GM19035 (cell line): ENCODE data around the gene IRF7.
"Not testable (repeated sequence)": the region's sequence is repeated elsewhere in the genome, so short reads cannot be mapped to it uniquely, and the experiment has no call there.

Source experiments
- ATAC-seq: cut with Tn5 transposase; IDR thresholded peaks from one replicate; pipeline ENCODE4 v1.9.1; 2021; ENCODE audit not compliant: unreplicated experiment

The IRF7 gene

GRCh38 chr11:584287-584686, 31.5 kb downstream of the IRF7 start:
- ATAC-seq = no peak

GRCh38 chr11:581752-582151, 34.0 kb downstream of the IRF7 start:
- ATAC-seq = no peak

GRCh38 chr11:581342-581741, 34.4 kb downstream of the IRF7 start:
- ATAC-seq = no peak

- ATAC-seq = no peak
Measured at GRCh38 chr11:579830-580601, 35.7 kb downstream of the IRF7 start.

- ATAC-seq = no peak
Measured at GRCh38 chr11:578276-579035, 37.3 kb downstream of the IRF7 start.

DNA sequence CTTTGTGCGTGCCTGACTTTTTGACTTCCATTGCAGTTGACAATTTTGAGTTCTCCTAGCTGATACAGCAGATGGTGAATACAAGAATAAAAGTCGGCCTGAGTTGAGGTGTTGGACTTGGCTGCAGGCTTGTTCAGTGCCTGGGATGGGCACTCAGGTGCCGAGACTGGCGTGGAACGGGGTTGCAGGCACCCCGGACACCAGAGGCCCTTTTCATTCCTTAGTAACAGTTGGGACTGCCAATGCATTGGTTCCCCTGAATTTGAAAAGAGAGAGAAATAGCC, 38.2 kb downstream of the IRF7 start:
- ATAC-seq = no peak

GRCh38 chr11:576811-577610, 38.7 kb downstream of the IRF7 start:
- no peak for ATAC-seq

GRCh38 chr11:575996-576768, 39.6 kb downstream of the IRF7 start, which contains the start of gene PHRF1:
TSS of gene PHRF1 (plus strand) at chr11:576470. CDS start at chr11:581513, 5,043 bp downstream.
- peak; percentile 86 for ATAC-seq

- peak; percentile 28 for ATAC-seq
Measured at GRCh38 chr11:575313-575995, 40.3 kb downstream of the IRF7 start.

DNA sequence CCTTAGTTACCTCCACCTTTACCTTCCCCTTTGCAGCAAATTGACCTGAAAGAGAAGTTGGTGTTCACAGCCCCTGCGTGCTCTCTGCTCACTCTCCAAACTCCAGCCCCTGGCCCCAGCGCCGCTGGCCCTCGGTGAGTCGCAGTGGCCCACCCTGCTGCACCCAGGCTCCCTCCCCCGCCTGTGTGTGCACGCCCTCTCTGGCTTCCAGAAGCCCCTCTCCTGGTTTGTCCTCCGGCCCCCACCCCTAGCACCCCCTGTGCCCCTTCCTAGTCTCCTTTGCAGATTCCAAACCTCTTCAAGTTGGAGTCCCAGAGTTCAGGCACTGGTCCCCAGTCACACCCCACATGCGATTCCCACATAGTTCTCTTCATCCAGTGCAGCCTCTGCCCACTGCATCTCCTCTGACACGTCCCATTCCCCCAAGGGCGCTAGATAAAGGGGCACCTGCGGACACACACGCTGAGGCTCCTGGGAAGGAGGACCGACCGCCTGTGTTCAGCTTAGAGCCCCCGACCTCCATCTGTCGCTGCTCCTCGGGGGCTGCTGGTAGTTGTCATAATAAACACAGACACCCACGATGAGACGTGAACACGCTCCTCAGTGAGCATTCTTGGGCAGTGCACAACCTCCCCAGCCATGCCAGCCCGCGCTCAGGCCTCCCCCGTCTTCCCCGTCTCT, 41.0 kb downstream of the IRF7 start:
- no peak for ATAC-seq

GRCh38 chr11:574031-574570, 41.6 kb downstream of the IRF7 start:
- not testable (repeated sequence) for ATAC-seq

DNA sequence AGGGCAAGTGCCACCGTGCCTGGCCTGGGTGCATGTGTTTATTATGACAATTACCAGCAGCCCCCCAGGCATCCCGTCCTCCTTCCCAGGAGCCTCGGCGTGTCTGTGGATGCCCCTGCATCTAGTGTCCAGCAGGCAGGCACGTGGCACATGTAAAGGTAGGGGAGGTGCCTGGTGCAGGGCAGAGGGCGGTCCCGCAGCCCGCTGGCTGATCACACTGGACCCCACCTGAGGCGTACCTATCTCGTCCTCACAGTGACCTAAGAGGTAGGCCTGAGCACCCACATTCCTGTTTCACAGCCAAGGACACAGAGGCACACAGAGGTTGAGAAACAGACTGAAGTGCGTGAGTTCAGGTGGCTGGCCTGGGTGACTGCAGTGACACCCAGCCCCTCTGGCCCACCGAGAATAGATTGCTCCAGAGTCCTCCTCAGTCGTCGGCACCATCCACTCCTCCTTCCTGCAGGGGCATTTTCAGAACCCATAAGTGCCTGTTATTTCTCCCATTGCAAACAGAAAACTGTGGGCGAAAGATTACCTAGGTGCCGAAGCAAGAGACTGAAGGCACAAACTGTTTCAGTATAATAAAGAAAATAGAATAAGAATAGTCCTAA, 42.5 kb downstream of the IRF7 start:
- no peak for ATAC-seq

DNA sequence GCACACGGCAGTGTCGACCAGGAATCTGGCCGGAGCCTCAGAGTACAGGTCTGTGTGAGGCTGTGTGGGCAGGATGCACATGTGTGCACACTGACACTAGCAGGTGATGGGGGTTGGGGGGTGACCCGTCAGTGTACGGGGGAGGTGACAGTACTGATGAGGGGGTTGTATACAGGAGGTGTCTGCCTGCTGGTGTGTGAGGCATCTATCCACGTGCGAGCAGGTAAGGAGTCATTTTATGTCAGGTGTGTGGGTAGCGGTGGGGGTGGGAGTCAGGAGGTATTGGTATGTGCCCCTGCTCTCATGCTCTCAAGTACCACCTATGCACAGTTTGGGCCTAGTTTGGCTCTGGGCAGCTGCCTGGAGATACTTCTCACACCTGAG, 44.0 kb downstream of the IRF7 start:
- ATAC-seq = no peak

- ATAC-seq = no peak
Measured at GRCh38 chr11:569158-569885, 46.4 kb downstream of the IRF7 start.

DNA sequence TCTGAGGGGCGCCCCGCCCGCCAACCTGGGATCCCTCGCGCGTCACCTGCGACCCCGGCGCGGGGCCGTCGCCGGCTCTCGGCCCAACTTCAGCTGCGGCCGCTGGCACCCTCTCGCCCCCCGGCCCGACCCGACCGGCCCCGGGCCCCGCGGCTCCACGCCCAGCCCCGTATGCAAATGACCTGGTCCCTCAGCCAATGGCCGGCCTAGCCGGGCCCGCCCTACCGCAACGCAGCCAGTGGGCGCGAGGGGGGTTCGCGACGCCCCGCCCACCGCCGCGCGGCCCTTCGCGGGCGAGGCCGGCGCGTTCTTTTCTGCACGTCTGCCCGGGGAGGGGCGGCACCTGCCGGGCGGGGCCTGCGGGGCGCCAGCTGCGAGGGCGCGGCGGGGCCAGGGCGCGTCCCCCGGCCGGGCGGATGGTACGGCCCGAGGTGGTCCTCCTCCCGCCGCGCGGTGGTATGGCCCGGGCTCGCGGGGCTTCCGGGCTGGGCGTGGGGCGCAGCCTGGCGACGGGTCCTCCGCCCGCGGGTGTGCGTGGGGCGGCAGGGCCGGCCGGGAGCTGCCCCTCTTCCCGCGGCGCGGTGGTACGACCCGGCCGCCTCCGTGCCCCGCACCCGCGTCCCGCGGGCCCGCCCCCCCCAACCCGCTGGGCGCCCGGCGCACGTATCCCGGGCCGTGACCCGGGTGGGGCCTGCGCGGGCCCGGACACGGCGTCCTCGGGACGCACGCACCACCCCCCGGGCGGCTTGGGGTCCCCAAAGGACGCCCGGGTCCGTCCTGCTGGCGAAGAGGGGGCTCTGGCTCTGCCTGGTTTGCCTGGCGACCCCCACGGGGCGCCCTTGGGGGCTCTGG, 47.2 kb downstream of the IRF7 start:
- peak; percentile 89 for ATAC-seq

GRCh38 chr11:567629-568292, 48.0 kb downstream of the IRF7 start:
- ATAC-seq = no peak

- ATAC-seq = no peak
Measured at GRCh38 chr11:567011-567628, 48.6 kb downstream of the IRF7 start.
